Measurements from ENCODE around the gene IGFBP4. TPM values are rescaled to one million over a fixed set of nuclear protein-coding genes. Genes with fewer than 3 reads are reported as not detected.
A peak's percentile ranks its signal among the peaks of the same experiment; 100 is the strongest.

Gene IGFBP4
- total and polyA plus RNA-seq, 9 donors, result 105 to 325 (median 273) TPM

DNA sequence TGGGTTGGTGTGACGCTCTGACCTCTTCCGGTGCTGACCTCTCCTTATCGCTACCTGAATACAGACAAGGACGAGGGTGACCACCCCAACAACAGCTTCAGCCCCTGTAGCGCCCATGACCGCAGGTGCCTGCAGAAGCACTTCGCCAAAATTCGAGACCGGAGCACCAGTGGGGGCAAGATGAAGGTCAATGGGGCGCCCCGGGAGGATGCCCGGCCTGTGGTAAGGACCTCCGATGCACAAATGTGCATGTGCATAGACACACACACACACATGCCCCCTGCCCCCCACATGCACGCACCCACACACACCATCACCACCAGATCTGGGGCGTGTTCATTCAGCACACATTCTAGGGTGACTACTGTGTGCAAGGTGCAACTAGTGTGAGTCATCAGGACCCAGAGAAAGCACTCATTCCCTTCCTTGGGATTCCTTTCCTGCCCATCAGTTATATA, 9.7 kb downstream of the IGFBP4 start:
- WGBS (ENCODE audit: insufficient coverage), result 77% methylated on average over 8 of the region's 15 CpGs
- no peak overlapping the region for H3K4me3 ChIP-seq (ENCODE audit: low read length)
- peak overlapping the region; percentile 92 for H3K27ac ChIP-seq (ENCODE audit: low read length)
- H3K4me1 ChIP-seq (ENCODE audit: control insufficient read depth, insufficient read depth, low read length), result peaks cover 68% of the 10 kb centered on the region
- H3K36me3 ChIP-seq (ENCODE audit: control insufficient read depth, insufficient read depth, low read length), result peaks cover 45% of the 10 kb centered on the region
- H3K9me3 ChIP-seq (replicated peaks; ENCODE audit: control insufficient read depth, low read depth, low read length), result no peaks in the 10 kb centered on the region
- H3K27me3 ChIP-seq (ENCODE audit: control insufficient read depth, insufficient read depth, low read length), result no peaks in the 10 kb centered on the region
- no peak for DNase-seq

DNA sequence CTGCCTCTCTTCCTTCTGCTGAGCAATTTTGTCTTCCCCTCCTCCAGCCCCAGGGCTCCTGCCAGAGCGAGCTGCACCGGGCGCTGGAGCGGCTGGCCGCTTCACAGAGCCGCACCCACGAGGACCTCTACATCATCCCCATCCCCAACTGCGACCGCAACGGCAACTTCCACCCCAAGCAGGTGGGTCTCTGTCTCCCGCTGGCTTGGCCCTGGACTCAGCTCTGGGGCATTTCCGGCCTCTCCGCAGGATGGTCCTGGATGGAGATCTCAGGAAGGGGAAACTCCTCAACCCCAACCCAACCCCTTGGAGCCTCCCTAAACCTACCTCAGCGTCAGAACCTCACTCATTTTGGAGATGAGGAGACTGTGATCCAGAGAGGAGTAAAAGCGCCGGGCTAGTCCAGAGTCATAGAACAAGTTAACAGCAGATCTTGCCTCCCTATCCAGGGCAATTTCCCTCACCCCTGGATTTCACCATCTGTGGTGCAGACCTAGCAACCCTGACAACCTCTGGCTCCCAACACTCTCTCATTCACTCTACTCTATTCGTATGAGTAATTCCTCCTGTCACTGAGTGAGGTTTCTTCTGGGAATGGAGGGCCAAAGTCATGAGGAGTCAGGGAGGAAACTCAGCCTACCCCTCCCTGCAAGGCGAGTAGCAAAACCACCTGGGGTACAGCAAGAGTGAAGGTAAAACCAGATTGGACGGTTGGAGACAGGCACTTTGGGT, 10.8 kb downstream of the IGFBP4 start:
- 70% methylated on average over 11 of the region's 19 CpGs for WGBS (ENCODE audit: insufficient coverage)
- H3K4me3 ChIP-seq (ENCODE audit: low read length), result no peak overlapping the region
- H3K4me1 ChIP-seq (ENCODE audit: control insufficient read depth, insufficient read depth, low read length), result peaks cover 68% of the 10 kb centered on the region
- H3K27me3 ChIP-seq (ENCODE audit: control insufficient read depth, insufficient read depth, low read length), result no peaks in the 10 kb centered on the region
- H3K9me3 ChIP-seq (replicated peaks; ENCODE audit: control insufficient read depth, low read depth, low read length), result no peaks in the 10 kb centered on the region
- DNase-seq, result no peak
- peaks cover 46% of the 10 kb centered on the region for H3K36me3 ChIP-seq (ENCODE audit: control insufficient read depth, insufficient read depth, low read length)
- H3K27ac ChIP-seq (ENCODE audit: low read length), result peak overlapping the region; percentile 92

GRCh38 chr17:40454613-40454995, 11.4 kb downstream of the IGFBP4 start:
- H3K4me1 ChIP-seq (ENCODE audit: control insufficient read depth, insufficient read depth, low read length), result peaks cover 73% of the 10 kb centered on the region
- H3K36me3 ChIP-seq (ENCODE audit: control insufficient read depth, insufficient read depth, low read length), result peaks cover 46% of the 10 kb centered on the region
- no peaks in the 10 kb centered on the region for H3K9me3 ChIP-seq (replicated peaks; ENCODE audit: control insufficient read depth, low read depth, low read length)
- WGBS (ENCODE audit: insufficient coverage), result no CpG with 5 or more reads among the region's 2 CpGs
- H3K27ac ChIP-seq (ENCODE audit: low read length), result no peak overlapping the region
- no peaks in the 10 kb centered on the region for H3K27me3 ChIP-seq (ENCODE audit: control insufficient read depth, insufficient read depth, low read length)
- DNase-seq, result no peak
- no peak overlapping the region for H3K4me3 ChIP-seq (ENCODE audit: low read length)

- no peak overlapping the region for H3K4me3 ChIP-seq (ENCODE audit: low read length)
- WGBS (ENCODE audit: insufficient coverage), result 61% methylated on average over 8 of the region's 16 CpGs
- DNase-seq, result no peak
- no peaks in the 10 kb centered on the region for H3K9me3 ChIP-seq (replicated peaks; ENCODE audit: control insufficient read depth, low read depth, low read length)
- peaks cover 74% of the 10 kb centered on the region for H3K4me1 ChIP-seq (ENCODE audit: control insufficient read depth, insufficient read depth, low read length)
- peaks cover 42% of the 10 kb centered on the region for H3K36me3 ChIP-seq (ENCODE audit: control insufficient read depth, insufficient read depth, low read length)
- H3K27me3 ChIP-seq (ENCODE audit: control insufficient read depth, insufficient read depth, low read length), result no peaks in the 10 kb centered on the region
- no peak overlapping the region for H3K27ac ChIP-seq (ENCODE audit: low read length)
Observed at GRCh38 chr17:40456396-40456951, 13.2 kb downstream of the IGFBP4 start.

GRCh38 chr17:40457369-40457768, 14.1 kb downstream of the IGFBP4 start:
- no CpG with 5 or more reads among the region's 3 CpGs for WGBS (ENCODE audit: insufficient coverage)
- peaks cover 42% of the 10 kb centered on the region for H3K36me3 ChIP-seq (ENCODE audit: control insufficient read depth, insufficient read depth, low read length)

GRCh38 chr17:40457964-40458791, 14.9 kb downstream of the IGFBP4 start:
- H3K27me3 ChIP-seq (ENCODE audit: control insufficient read depth, insufficient read depth, low read length), result no peaks in the 10 kb centered on the region
- H3K4me1 ChIP-seq (ENCODE audit: control insufficient read depth, insufficient read depth, low read length), result peaks cover 74% of the 10 kb centered on the region
- H3K4me3 ChIP-seq (ENCODE audit: low read length), result no peak overlapping the region
- peaks cover 35% of the 10 kb centered on the region for H3K36me3 ChIP-seq (ENCODE audit: control insufficient read depth, insufficient read depth, low read length)
- WGBS (ENCODE audit: insufficient coverage), result 17% methylated on average over 11 of the region's 16 CpGs
- H3K9me3 ChIP-seq (replicated peaks; ENCODE audit: control insufficient read depth, low read depth, low read length), result no peaks in the 10 kb centered on the region
- peak; percentile 69 for DNase-seq
- H3K27ac ChIP-seq (ENCODE audit: low read length), result peak overlapping the region; percentile 55

More at GRCh38 chr17:40457369-40457768, 14.1 kb downstream of the IGFBP4 start:
- Histone ChIP-seq H3K4me3 (ENCODE audit: low read length) (no peak overlapping the region), H3K9me3 (replicated peaks; ENCODE audit: control insufficient read depth, low read depth, low read length) (no peaks in the 10 kb centered on the region), H3K4me1 (ENCODE audit: control insufficient read depth, insufficient read depth, low read length) (peaks cover 74% of the 10 kb centered on the region), H3K27ac (ENCODE audit: low read length) (peak overlapping the region; percentile 4), H3K27me3 (ENCODE audit: control insufficient read depth, insufficient read depth, low read length) (no peaks in the 10 kb centered on the region)
- no peak for DNase-seq

DNA sequence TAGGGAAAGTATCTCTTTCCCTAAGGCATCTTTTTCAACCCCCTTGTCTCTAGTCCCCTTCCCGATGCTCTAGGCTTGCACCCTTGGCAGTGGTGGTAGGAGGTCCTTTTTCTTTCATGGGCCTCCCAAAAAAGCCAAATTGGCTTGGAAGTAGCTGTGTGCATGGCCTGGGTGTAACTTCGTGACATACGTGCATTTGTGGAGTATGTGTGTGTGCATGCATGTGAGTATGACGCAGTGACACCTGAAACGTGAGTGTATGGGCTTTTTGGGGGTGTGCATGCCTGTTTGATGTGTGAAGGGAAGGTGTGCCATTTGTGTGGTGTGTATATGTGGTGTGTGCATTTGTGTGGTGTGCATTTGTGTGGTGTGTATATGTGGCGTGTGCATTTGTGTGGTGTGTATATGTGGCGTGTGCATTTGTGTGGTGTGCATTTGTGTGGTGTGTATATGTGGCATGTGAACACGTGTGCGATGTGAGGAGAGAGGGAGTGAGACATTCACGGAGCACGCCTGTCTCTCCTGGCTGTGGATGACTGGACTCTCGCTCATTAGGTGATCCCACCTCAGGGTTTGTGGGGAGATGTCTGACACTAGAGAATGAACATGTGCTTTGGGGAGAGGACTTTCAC, 15.7 kb downstream of the IGFBP4 start:
- Histone ChIP-seq H3K4me1 (ENCODE audit: control insufficient read depth, insufficient read depth, low read length) (peaks cover 78% of the 10 kb centered on the region), H3K27ac (ENCODE audit: low read length) (peak overlapping the region; percentile 55), H3K4me3 (ENCODE audit: low read length) (no peak overlapping the region), H3K9me3 (replicated peaks; ENCODE audit: control insufficient read depth, low read depth, low read length) (no peaks in the 10 kb centered on the region), H3K36me3 (ENCODE audit: control insufficient read depth, insufficient read depth, low read length) (peaks cover 27% of the 10 kb centered on the region), H3K27me3 (ENCODE audit: control insufficient read depth, insufficient read depth, low read length) (no peaks in the 10 kb centered on the region)
- WGBS (ENCODE audit: insufficient coverage), result 72% methylated on average over 8 of the region's 12 CpGs
- no peak for DNase-seq

GRCh38 chr17:40459636-40460603, 16.7 kb downstream of the IGFBP4 start:
- H3K27me3 ChIP-seq (ENCODE audit: control insufficient read depth, insufficient read depth, low read length), result no peaks in the 10 kb centered on the region
- H3K36me3 ChIP-seq (ENCODE audit: control insufficient read depth, insufficient read depth, low read length), result peaks cover 19% of the 10 kb centered on the region
- peak; percentile 84 for DNase-seq
- peaks cover 79% of the 10 kb centered on the region for H3K4me1 ChIP-seq (ENCODE audit: control insufficient read depth, insufficient read depth, low read length)
- H3K9me3 ChIP-seq (replicated peaks; ENCODE audit: control insufficient read depth, low read depth, low read length), result no peaks in the 10 kb centered on the region
- H3K27ac ChIP-seq (ENCODE audit: low read length), result peak overlapping the region; percentile 51
- WGBS (ENCODE audit: insufficient coverage), result 43% methylated on average over 3 of the region's 8 CpGs
- H3K4me3 ChIP-seq (ENCODE audit: low read length), result no peak overlapping the region

DNA sequence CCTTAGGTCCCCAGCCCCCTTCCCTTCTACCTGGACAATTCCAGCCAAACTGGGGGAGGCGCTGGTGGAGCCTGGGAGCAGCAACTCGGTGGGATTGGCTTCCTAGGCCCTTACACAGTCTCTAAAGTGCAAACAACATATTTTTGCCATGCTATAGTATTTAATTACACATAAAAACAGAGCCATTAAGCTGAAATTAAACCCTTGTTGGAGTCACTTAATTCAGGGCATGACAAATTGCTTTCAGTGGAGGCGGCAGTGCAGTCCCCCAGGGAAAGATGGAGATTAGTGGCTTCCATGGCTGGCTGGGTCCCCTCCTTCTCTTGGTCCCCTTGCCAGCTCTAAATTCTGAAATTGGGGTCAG, 17.3 kb downstream of the IGFBP4 start:
- 57% methylated on average over 1 of the region's 3 CpGs for WGBS (ENCODE audit: insufficient coverage)
- Histone ChIP-seq H3K4me1 (ENCODE audit: control insufficient read depth, insufficient read depth, low read length) (peaks cover 79% of the 10 kb centered on the region), H3K9me3 (replicated peaks; ENCODE audit: control insufficient read depth, low read depth, low read length) (no peaks in the 10 kb centered on the region), H3K27ac (ENCODE audit: low read length) (peak overlapping the region; percentile 82), H3K4me3 (ENCODE audit: low read length) (no peak overlapping the region), H3K36me3 (ENCODE audit: control insufficient read depth, insufficient read depth, low read length) (peaks cover 19% of the 10 kb centered on the region), H3K27me3 (ENCODE audit: control insufficient read depth, insufficient read depth, low read length) (no peaks in the 10 kb centered on the region)
- no peak for DNase-seq

All from muscle of leg (tissue), 11 donors.